HG02943 (cell line): ENCODE results near the gene PNLIPRP2.

Source experiments
- ATAC-seq: cut with Tn5 transposase; IDR thresholded peaks from one replicate; pipeline ENCODE4 v1.9.1; 2021; ENCODE audit warnings: mild to moderate bottlenecking, low read depth, moderate library complexity; ENCODE audit not compliant: unreplicated experiment

The PNLIPRP2 gene

GRCh38 chr10:116676633-116677032 is 55.9 kb downstream of the PNLIPRP2 start:
- no peak for ATAC-seq

GRCh38 chr10:116679351-116679750 is 58.6 kb downstream of the PNLIPRP2 start:
- no peak for ATAC-seq

GRCh38 chr10:116683166-116683565 is 62.4 kb downstream of the PNLIPRP2 start:
- no peak for ATAC-seq

- ATAC-seq: no peak
Measured at GRCh38 chr10:116683821-116684220, 63.1 kb downstream of the PNLIPRP2 start.

- ATAC-seq: no peak
Measured at GRCh38 chr10:116684781-116685180, 64.0 kb downstream of the PNLIPRP2 start.

- ATAC-seq: no peak
Measured at GRCh38 chr10:116685807-116686206, 65.1 kb downstream of the PNLIPRP2 start.

GRCh38 chr10:116686632-116687031 is 65.9 kb downstream of the PNLIPRP2 start:
- ATAC-seq: no peak

GRCh38 chr10:116687633-116688032 is 66.9 kb downstream of the PNLIPRP2 start:
- no peak for ATAC-seq

- ATAC-seq: no peak
Measured at GRCh38 chr10:116688241-116688711, 67.5 kb downstream of the PNLIPRP2 start.

- ATAC-seq: no peak
Measured at GRCh38 chr10:116688741-116689495, 68.2 kb downstream of the PNLIPRP2 start.

- no peak for ATAC-seq
Measured at GRCh38 chr10:116689744-116690143, 69.0 kb downstream of the PNLIPRP2 start.

- ATAC-seq: no peak
Measured at GRCh38 chr10:116690356-116691322, 69.9 kb downstream of the PNLIPRP2 start.

- no peak for ATAC-seq
Measured at GRCh38 chr10:116691635-116692034, 70.9 kb downstream of the PNLIPRP2 start.

GRCh38 chr10:116692225-116692624 is 71.5 kb downstream of the PNLIPRP2 start:
- no peak for ATAC-seq

GRCh38 chr10:116694243-116694926 is 73.6 kb downstream of the PNLIPRP2 start:
- no peak for ATAC-seq
